Osteocyte (in vitro differentiated cells): ENCODE measurements around the gene ZNF132. TPM values are rescaled to one million over a fixed set of nuclear protein-coding genes. Genes with fewer than 3 reads are reported as not detected.

Source experiments
- DNase-seq: peaks from one replicate; pipeline ENCODE4 v3.0.0; 2021; ENCODE audit warnings: mixed read lengths; ENCODE audit not compliant: unreplicated experiment; ENCODE audit errors: extremely low spot score
- H3K27ac Mint-ChIP-seq: one replicate; pipeline ENCODE4 v1.8.0; 2021; ENCODE audit warnings: mild to moderate bottlenecking, mixed read lengths; ENCODE audit not compliant: unreplicated experiment
- H3K27me3 Mint-ChIP-seq: one replicate; pipeline ENCODE4 v1.8.0; 2021; ENCODE audit warnings: mixed read lengths; ENCODE audit not compliant: unreplicated experiment
- H3K36me3 Mint-ChIP-seq: one replicate; pipeline ENCODE4 v1.8.0; 2021; ENCODE audit warnings: mixed read lengths; ENCODE audit not compliant: unreplicated experiment
- H3K4me1 Mint-ChIP-seq: one replicate; pipeline ENCODE4 v1.8.0; 2021; ENCODE audit warnings: mixed read lengths; ENCODE audit not compliant: unreplicated experiment
- H3K4me3 Mint-ChIP-seq: one replicate; pipeline ENCODE4 v1.8.0; 2021; ENCODE audit warnings: mild to moderate bottlenecking, moderate library complexity, mixed read lengths; ENCODE audit not compliant: unreplicated experiment
- H3K9me3 Mint-ChIP-seq: one replicate; pipeline ENCODE4 v1.8.0; 2021; ENCODE audit warnings: mixed read lengths; ENCODE audit not compliant: unreplicated experiment
- CTCF ChIP-seq: fragments of 200-600 bp; sonication (generic); IDR thresholded peaks from 2 replicates; pipeline ENCODE4 v1.5.0; 2021; ENCODE audit warnings: antibody characterized with exemption, mild to moderate bottlenecking, moderate library complexity
- total RNA-seq: library from RNA; stranded (reverse); gene quantifications from 2 replicates; pipeline ENCODE4 v1.2.1, GENCODE V29; 2021

ZNF132 gene
- total RNA-seq, 1 donor from 2014 or later, result 1.2 TPM

GRCh38 chr19:58399903-58400302 is 40.0 kb downstream of the ZNF132 start:
- H3K4me3 Mint-ChIP-seq, result peak overlapping the region; percentile 85

GRCh38 chr19:58398545-58398944 is 41.4 kb downstream of the ZNF132 start:
- no peaks in the 10 kb centered on the region for H3K9me3 Mint-ChIP-seq
- no peak for TF ChIP-seq CTCF
- no peak overlapping the region for H3K27ac Mint-ChIP-seq
- H3K36me3 Mint-ChIP-seq, result peaks cover 12% of the 10 kb centered on the region
- H3K4me3 Mint-ChIP-seq, result no peak overlapping the region
- no peaks in the 10 kb centered on the region for H3K27me3 Mint-ChIP-seq
- no peak for DNase-seq
- H3K4me1 Mint-ChIP-seq, result peaks cover 11% of the 10 kb centered on the region

More at GRCh38 chr19:58399903-58400302, 40.0 kb downstream of the ZNF132 start:
- H3K27ac Mint-ChIP-seq, result peak overlapping the region; percentile 12
- no peak for DNase-seq
- no peak for TF ChIP-seq CTCF
- H3K4me1 Mint-ChIP-seq, result peaks cover 13% of the 10 kb centered on the region
- H3K9me3 Mint-ChIP-seq, result no peaks in the 10 kb centered on the region
- H3K27me3 Mint-ChIP-seq, result no peaks in the 10 kb centered on the region
- peaks cover under 1% of the 10 kb centered on the region for H3K36me3 Mint-ChIP-seq

- Mint-ChIP-seq H3K36me3 (peaks cover 15% of the 10 kb centered on the region), H3K4me3 (no peak overlapping the region), H3K4me1 (peaks cover 11% of the 10 kb centered on the region), H3K27me3 (no peaks in the 10 kb centered on the region), H3K27ac (no peak overlapping the region), H3K9me3 (no peaks in the 10 kb centered on the region)
- no peak for TF ChIP-seq CTCF
- DNase-seq, result no peak
Observed at GRCh38 chr19:58398087-58398486, 41.9 kb downstream of the ZNF132 start.

- Mint-ChIP-seq H3K4me1 (peaks cover 11% of the 10 kb centered on the region), H3K9me3 (no peaks in the 10 kb centered on the region), H3K27me3 (no peaks in the 10 kb centered on the region), H3K27ac (no peak overlapping the region), H3K4me3 (no peak overlapping the region), H3K36me3 (peaks cover 19% of the 10 kb centered on the region)
- no peak for TF ChIP-seq CTCF
- no peak for DNase-seq
Observed at GRCh38 chr19:58397533-58398037, 42.4 kb downstream of the ZNF132 start.

GRCh38 chr19:58396691-58397532 is 43.0 kb downstream of the ZNF132 start:
- Mint-ChIP-seq H3K27ac (no peak overlapping the region), H3K36me3 (peaks cover 19% of the 10 kb centered on the region), H3K4me1 (peaks cover 11% of the 10 kb centered on the region), H3K9me3 (no peaks in the 10 kb centered on the region), H3K4me3 (no peak overlapping the region), H3K27me3 (no peaks in the 10 kb centered on the region)
- DNase-seq, result no peak
- no peak for TF ChIP-seq CTCF
